Activated CD4-positive, alpha-beta T cell treated with anti-CD3 and anti-CD28 coated beads for 36 hours (primary cell): ENCODE measurements around the gene FGD5. TPM values are rescaled to one million over a fixed set of nuclear protein-coding genes. Genes with fewer than 3 reads are reported as not detected.

Experiments used
- ATAC-seq: fragments of 200-7000 bp; cut with Tn5 transposase; one replicate; pipeline ENCODE4 v1.10.0; 2021; ENCODE audit warnings: mild to moderate bottlenecking, moderate library complexity
- CTCF ChIA-PET: fragments of 350-600 bp; sonication (Branson Sonifier 250); formaldehyde crosslinking; loops from one replicate; lab custom pipeline; 2021; ENCODE audit warnings: antibody characterized with exemption; lab: Charles Lee
- POLR2A ChIA-PET: fragments of 350-600 bp; sonication (Branson Sonifier 250); formaldehyde crosslinking; loops from one replicate; lab custom pipeline; 2021; ENCODE audit warnings: antibody characterized with exemption, inconsistent platforms; lab: Charles Lee
- DNase-seq: peaks from one replicate; pipeline ENCODE4 v3.0.0-alpha.2; 2020
- H3K27ac Mint-ChIP-seq: one replicate; pipeline ENCODE4 v1.8.0; 2021; ENCODE audit warnings: mixed read lengths
- H3K27me3 Mint-ChIP-seq: one replicate; pipeline ENCODE4 v1.8.0; 2021; ENCODE audit warnings: mixed read lengths
- H3K36me3 Mint-ChIP-seq: one replicate; pipeline ENCODE4 v1.8.0; 2021; ENCODE audit warnings: low read depth, mixed read lengths
- H3K4me1 Mint-ChIP-seq: one replicate; pipeline ENCODE4 v1.8.0; 2021; ENCODE audit warnings: mixed read lengths
- H3K4me3 Mint-ChIP-seq: one replicate; pipeline ENCODE4 v1.8.0; 2021; ENCODE audit warnings: mild to moderate bottlenecking, moderate library complexity, mixed read lengths
- H3K9me3 Mint-ChIP-seq: one replicate; pipeline ENCODE4 v1.8.0; 2021; ENCODE audit warnings: low read depth, mixed read lengths
- intact Hi-C, 2 experiments: fragments of 100-400 bp; cut with DNase I in 1 of 2; cut with micrococcal nuclease in 1 of 2; formaldehyde crosslinking; loops; one replicate each; pipeline versions ENCODE4 v1.14.2 to v1.15.1; 2022 to 2024; cut with DNase I, micrococcal nuclease
- total RNA-seq, 2 experiments: library from RNA; stranded (reverse); gene quantifications; one replicate each; pipeline ENCODE4 v1.2.3, GENCODE V29; 2021

The FGD5 gene
- total RNA-seq, 2 experiments from 2014 or later = 0.09 TPM; not detected in 1

DNA sequence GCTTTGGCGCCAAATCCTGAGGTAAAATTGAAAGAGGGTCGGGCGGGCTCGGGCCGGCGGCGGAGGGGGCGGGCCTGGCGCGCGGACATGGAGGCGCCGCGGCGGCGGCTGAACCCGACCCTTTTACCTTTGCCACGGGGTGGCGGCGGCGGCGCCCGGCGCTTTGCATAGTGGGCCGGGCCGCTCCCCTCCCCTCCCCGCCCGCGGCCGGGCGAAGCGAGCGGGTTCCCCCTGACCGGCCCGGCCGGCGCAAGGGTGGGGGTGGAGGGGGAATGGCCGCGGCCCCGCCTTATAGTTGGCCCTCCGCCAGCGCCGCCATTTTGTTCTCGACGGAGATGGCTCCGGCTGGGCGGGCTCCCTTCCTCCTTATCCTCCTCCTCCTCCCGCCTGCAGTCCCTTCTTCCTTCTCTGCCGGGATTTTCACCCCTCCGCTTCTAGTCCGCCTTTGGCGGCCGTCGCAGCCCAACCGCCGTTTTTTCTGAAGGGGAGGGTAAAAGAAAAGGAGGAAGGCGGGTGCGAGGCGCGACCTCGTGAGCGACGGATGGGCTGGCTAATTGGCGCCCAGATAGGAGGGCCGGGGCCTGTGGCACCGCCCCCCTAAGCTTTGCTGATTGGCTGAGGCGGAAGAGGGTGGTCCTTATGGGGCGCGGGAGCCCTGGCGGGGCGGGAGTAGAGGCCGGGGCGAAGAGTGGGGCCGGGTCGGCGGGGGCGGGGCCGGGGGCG lies 129.3 kb downstream of the FGD5 start:
- intact Hi-C loops = loop anchor here (1.0 to 5.0 kb wide), 15 partner anchors 11 to 1319 kb away; partner anchors contain the start of genes CCDC174 (in 2 of the 2), LSM3 (in 2 of the 2), MRPS25 (in 2 of the 2) and RBSN (in 2 of the 2)
- peaks cover 48% of the 10 kb centered on the region for H3K4me1 Mint-ChIP-seq
- peak overlapping the region; percentile 91 for H3K4me3 Mint-ChIP-seq
- ChIA-PET CTCF (no interaction called here), POLR2A (interaction anchor here (0.5 to 1.0 kb wide), 4 partner anchors 9 to 296 kb away, joined by 3 to 4 read pairs (median 3); partner anchors contain the start of gene CCDC174)
- H3K27me3 Mint-ChIP-seq = no peaks in the 10 kb centered on the region
- peaks cover 39% of the 10 kb centered on the region for H3K36me3 Mint-ChIP-seq
- H3K9me3 Mint-ChIP-seq = no peaks in the 10 kb centered on the region
- ATAC-seq (peak; percentile 97), DNase-seq (peak; percentile 97)
- H3K27ac Mint-ChIP-seq = peak overlapping the region; percentile 98

DNA sequence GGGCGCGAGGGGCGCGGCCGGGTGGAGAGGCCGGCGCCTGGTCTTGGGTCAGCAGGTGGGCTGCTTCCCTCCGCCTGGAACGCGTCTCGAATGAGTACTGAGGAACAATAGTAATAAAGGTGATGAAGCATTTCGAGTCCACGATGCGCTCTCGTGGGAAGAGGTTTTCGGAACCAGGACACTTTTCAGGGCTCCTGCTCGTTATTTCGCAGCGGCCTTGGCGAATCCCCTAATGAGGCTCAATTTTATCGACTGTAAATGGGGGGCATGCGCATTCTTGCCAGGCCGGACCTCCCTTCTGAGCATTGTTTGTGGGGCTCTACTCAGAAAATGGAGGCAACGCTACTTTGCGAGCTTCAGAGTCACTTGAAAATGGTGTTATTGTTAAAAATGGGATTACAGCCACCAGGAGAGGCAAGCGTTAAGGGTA lies 129.9 kb downstream of the FGD5 start:
- H3K27ac Mint-ChIP-seq = peak overlapping the region; percentile 98
- intact Hi-C loops = loop anchor here (1.0 to 5.0 kb wide), 12 partner anchors 11 to 1319 kb away; partner anchors contain the start of genes LSM3 (in 2 of the 2), XPC (in 2 of the 2), BTD (in 1 of the 2) and CAPN7 (in 1 of the 2)
- DNase-seq (no peak), ATAC-seq (no peak)
- H3K36me3 Mint-ChIP-seq = peaks cover 37% of the 10 kb centered on the region
- H3K27me3 Mint-ChIP-seq = no peaks in the 10 kb centered on the region
- H3K4me1 Mint-ChIP-seq = peaks cover 43% of the 10 kb centered on the region
- H3K4me3 Mint-ChIP-seq = peak overlapping the region; percentile 91
- ChIA-PET POLR2A (interaction anchor here (0.5 to 1.0 kb wide), 3 partner anchors 9 to 297 kb away, joined by 3 to 4 read pairs (median 3); partner anchors contain the start of gene CCDC174), CTCF (no interaction called here)
- no peaks in the 10 kb centered on the region for H3K9me3 Mint-ChIP-seq

DNA sequence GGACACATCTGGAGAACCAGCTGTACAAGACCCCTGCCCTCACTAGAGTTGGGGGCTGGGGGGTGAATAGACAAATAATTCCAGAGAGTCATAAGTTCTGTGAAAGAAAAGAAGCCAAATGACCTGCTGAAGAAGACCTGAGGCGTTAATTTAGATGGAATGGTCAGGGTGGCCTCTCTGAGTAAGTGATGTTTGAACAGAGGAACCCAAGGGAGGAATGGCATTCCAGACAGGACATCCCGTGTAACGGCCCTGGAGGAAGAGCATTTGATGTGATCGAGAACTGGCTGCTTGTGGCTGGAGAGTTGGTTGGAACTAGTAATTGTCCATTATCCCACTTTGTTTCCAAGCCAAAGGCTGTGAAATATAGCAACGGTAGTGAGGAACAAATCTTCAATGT lies 130.4 kb downstream of the FGD5 start:
- ATAC-seq = no peak
- no peaks in the 10 kb centered on the region for H3K9me3 Mint-ChIP-seq
- peaks cover 34% of the 10 kb centered on the region for H3K36me3 Mint-ChIP-seq
- no peak for DNase-seq
- POLR2A ChIA-PET = no interaction called here
- peak overlapping the region; percentile 91 for H3K4me3 Mint-ChIP-seq
- no peaks in the 10 kb centered on the region for H3K27me3 Mint-ChIP-seq
- intact Hi-C loops = loop anchor here (2.0 to 5.0 kb wide), 4 partner anchors 116 to 1318 kb away; partner anchors contain the start of genes EAF1 (in 1 of the 2), LSM3 (in 1 of the 2), METTL6 (in 1 of the 2) and MRPS25 (in 1 of the 2)
- H3K4me1 Mint-ChIP-seq = peaks cover 38% of the 10 kb centered on the region
- CTCF ChIA-PET = no interaction called here
- peak overlapping the region; percentile 98 for H3K27ac Mint-ChIP-seq

DNA sequence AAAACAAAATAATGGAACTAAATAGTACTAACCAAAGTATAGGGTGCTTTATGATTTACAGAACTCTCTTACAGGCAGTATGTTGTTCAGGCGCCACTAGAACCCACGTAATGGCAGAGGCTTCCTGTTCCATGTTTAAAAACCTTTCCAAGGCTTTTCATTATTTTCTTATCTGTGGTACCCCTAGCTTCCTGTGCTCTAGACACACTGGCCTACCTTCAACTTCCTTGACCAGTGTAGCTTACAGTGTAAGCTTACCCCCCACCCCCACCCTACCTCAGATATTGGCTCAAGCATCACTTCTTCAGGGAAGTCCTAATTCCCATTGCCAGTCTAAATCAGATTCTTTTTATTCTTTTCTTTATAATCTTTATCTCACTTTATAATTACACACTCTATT lies 131.5 kb downstream of the FGD5 start:
- H3K36me3 Mint-ChIP-seq = peaks cover 25% of the 10 kb centered on the region
- H3K4me1 Mint-ChIP-seq = peaks cover 45% of the 10 kb centered on the region
- H3K27me3 Mint-ChIP-seq = no peaks in the 10 kb centered on the region
- intact Hi-C loops = no loop called here
- CTCF ChIA-PET = interaction anchor here (0.6 to 0.9 kb wide), 2 partner anchors 12 to 16 kb away, joined by 3 read pairs; no protein-coding TSS in a partner anchor
- H3K4me3 Mint-ChIP-seq = no peak overlapping the region
- ATAC-seq = no peak
- POLR2A ChIA-PET = no interaction called here
- DNase-seq = no peak
- H3K9me3 Mint-ChIP-seq = no peaks in the 10 kb centered on the region
- H3K27ac Mint-ChIP-seq = no peak overlapping the region

DNA sequence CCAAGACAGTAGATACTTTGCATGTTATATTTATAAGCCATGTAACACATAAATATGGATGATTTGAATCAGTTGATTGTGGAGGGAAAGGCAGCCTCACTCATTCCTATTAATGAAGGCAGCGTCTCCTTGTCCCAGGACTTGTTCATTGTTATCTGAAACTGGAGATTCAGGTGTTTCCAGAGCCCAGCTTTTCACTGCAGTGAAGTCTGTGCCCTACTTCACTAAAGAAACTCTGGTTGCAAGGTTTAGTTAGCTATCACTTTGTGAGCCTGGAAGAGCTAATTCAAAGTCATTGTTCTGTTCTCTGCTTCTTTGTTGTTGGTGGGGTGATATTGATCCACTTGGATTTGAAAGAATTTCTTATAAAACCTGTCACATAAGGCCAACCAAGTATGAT lies 138.4 kb downstream of the FGD5 start:
- Mint-ChIP-seq H3K9me3 (no peaks in the 10 kb centered on the region), H3K27me3 (no peaks in the 10 kb centered on the region), H3K36me3 (peaks cover 7% of the 10 kb centered on the region), H3K4me3 (no peak overlapping the region), H3K27ac (no peak overlapping the region), H3K4me1 (peaks cover 61% of the 10 kb centered on the region)
- ChIA-PET CTCF (interaction anchor here (0.7 to 0.9 kb wide), 3 partner anchors 9 to 36 kb away, joined by 4 read pairs; no protein-coding TSS in a partner anchor), POLR2A (interaction anchor here (1.0 kb wide), 2 partner anchors 9 to 10 kb away, joined by 3 to 4 read pairs; no protein-coding TSS in a partner anchor)
- DNase-seq (no peak), ATAC-seq (no peak)
- intact Hi-C loops = no loop called here

DNA sequence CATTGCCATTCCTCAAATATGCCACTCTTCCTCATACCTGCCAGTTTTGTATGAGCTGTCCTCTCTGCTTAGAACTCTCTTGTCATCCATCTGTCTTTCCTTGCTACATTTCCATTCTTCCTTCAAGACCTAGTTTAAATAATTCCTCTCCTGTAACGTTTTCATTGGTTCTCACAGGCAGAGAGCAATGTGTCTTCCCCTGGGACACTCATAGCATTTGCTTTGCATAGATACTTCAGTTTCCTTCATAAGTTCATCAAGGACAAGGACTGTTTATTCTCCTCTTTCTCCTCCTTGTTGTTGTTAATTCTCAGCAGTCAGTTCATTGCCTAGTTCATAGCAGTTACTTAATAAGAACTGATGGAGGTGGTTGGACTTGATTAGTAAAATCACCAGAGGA lies 139.2 kb downstream of the FGD5 start:
- DNase-seq (no peak), ATAC-seq (no peak)
- peak overlapping the region; percentile 6 for H3K27ac Mint-ChIP-seq
- no peak overlapping the region for H3K4me3 Mint-ChIP-seq
- H3K36me3 Mint-ChIP-seq = peaks cover 13% of the 10 kb centered on the region
- intact Hi-C loops = no loop called here
- H3K4me1 Mint-ChIP-seq = peaks cover 58% of the 10 kb centered on the region
- ChIA-PET CTCF (interaction anchor here (0.6 kb wide), 1 partner anchor 249 kb away, joined by 4 read pairs; no protein-coding TSS in a partner anchor), POLR2A (no interaction called here)
- no peaks in the 10 kb centered on the region for H3K9me3 Mint-ChIP-seq
- no peaks in the 10 kb centered on the region for H3K27me3 Mint-ChIP-seq

DNA sequence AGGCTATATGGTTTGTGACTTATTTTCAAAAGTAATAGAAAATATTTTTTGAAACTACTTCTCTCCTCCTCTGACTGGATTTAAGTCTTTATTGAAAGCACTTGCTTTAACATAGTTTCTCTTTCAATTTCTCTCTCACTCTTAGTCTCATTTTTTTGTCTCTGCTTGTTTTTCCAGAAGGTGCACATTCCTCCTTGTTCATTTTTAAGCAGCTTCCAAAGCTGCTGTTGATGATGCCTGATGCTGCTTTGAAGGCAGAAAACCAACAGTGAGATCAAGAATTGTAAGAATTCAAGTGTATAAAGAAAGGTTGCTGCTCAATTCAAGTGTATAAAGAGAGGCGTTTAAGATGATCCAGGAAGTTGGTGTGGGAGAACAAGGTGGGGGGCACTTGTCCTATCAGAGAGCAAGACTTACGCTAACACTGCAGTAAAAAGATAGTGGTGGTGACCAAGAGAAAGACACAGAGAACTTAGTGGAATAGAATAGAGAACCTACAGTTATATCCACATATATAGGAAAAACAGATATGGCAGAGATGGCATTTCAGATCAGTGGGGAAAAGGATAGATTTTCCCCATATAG lies 140.7 kb downstream of the FGD5 start:
- no peaks in the 10 kb centered on the region for H3K9me3 Mint-ChIP-seq
- ChIA-PET POLR2A (interaction anchor here (1.2 kb wide), 1 partner anchor 11 kb away, joined by 3 read pairs; no protein-coding TSS in a partner anchor), CTCF (interaction anchor here (0.6 kb wide), 1 partner anchor 178 kb away, joined by 3 read pairs; no protein-coding TSS in a partner anchor)
- H3K27me3 Mint-ChIP-seq = no peaks in the 10 kb centered on the region
- H3K4me3 Mint-ChIP-seq = peak overlapping the region; percentile 61
- peaks cover 12% of the 10 kb centered on the region for H3K36me3 Mint-ChIP-seq
- ATAC-seq (peak; percentile 75), DNase-seq (no peak)
- H3K4me1 Mint-ChIP-seq = peaks cover 56% of the 10 kb centered on the region
- peak overlapping the region; percentile 93 for H3K27ac Mint-ChIP-seq
- intact Hi-C loops = loop anchor here in 1 of 2 experiments (1.0 kb wide), 1 partner anchor 11 kb away; no protein-coding TSS in a partner anchor

DNA sequence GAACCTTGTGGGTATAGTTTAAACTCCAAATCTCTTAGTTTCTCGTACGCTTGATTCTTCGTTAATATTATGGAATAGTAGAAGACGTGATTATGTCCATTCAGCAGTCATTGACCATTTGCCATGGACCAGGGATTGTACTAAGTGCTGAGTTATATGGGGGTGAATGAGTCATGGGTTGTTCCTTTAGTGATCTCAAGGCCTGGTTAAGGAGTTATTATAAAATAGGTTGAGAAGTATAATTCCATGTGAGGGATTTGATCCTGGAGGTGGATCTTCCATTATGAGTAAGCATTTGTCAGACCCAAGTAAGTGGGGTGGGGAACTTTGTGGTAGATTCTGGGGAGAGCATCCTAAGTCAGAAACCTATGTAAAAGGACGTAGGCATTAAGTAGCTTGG lies 144.0 kb downstream of the FGD5 start:
- no peak for ATAC-seq
- POLR2A ChIA-PET = no interaction called here
- H3K36me3 Mint-ChIP-seq = peaks cover 33% of the 10 kb centered on the region
- intact Hi-C loops = no loop called here
- no peak for DNase-seq
- H3K9me3 Mint-ChIP-seq = peaks cover 2% of the 10 kb centered on the region
- no peaks in the 10 kb centered on the region for H3K27me3 Mint-ChIP-seq
- H3K4me3 Mint-ChIP-seq = no peak overlapping the region
- H3K27ac Mint-ChIP-seq = no peak overlapping the region
- peaks cover 27% of the 10 kb centered on the region for H3K4me1 Mint-ChIP-seq
- CTCF ChIA-PET = interaction anchor here (1.2 to 1.4 kb wide), 3 partner anchors 11 to 26 kb away, joined by 3 read pairs; no protein-coding TSS in a partner anchor

DNA sequence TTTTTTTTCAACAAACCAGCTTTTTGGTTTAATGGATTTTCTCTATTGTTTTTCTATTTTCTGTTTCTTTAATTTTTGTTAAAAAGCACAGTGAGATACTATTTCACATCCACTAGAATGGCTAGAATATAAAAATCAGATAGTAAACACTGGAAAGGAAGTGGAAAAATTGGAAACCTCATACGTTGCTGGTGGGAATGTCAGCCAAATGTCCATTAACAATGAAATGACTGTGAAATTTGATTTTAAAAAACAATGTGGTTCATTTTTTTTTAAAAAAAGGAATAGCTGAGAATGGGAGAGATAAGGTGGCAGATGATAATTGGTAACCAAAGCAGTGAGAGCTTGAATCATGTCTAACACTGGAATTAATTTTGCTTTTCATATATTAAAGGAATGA lies 148.5 kb downstream of the FGD5 start:
- intact Hi-C loops = no loop called here
- H3K4me1 Mint-ChIP-seq = peaks cover 3% of the 10 kb centered on the region
- H3K27ac Mint-ChIP-seq = no peak overlapping the region
- no peak overlapping the region for H3K4me3 Mint-ChIP-seq
- DNase-seq (no peak), ATAC-seq (no peak)
- H3K27me3 Mint-ChIP-seq = no peaks in the 10 kb centered on the region
- peaks cover 37% of the 10 kb centered on the region for H3K36me3 Mint-ChIP-seq
- ChIA-PET CTCF (interaction anchor here (0.9 to 1.6 kb wide), 5 partner anchors 10 to 43 kb away, joined by 3 to 5 read pairs (median 3); no protein-coding TSS in a partner anchor), POLR2A (no interaction called here)
- peaks cover 2% of the 10 kb centered on the region for H3K9me3 Mint-ChIP-seq

DNA sequence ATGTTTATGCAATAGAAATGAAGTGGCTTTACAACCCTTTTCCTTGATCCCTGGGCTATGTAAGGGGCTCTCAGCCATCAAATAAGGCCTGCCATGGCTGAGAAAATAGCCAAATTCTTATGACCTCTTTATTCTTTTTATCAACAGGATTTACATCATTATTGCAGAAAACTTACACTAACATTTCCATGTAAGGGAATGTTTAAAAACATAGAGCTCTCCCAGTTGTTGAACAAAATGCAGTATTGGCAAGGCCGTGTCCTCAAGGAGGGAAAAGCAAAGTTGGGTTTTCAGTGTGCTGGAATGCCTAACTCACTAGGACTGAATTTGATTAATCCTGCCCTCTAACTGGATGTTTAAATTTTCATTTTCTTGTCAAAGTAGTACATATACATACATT lies 150.9 kb downstream of the FGD5 start:
- no peak for DNase-seq
- Mint-ChIP-seq H3K27ac (no peak overlapping the region), H3K27me3 (no peaks in the 10 kb centered on the region), H3K36me3 (peaks cover 50% of the 10 kb centered on the region), H3K4me3 (no peak overlapping the region), H3K9me3 (peaks cover 2% of the 10 kb centered on the region), H3K4me1 (peaks cover 3% of the 10 kb centered on the region)
- ChIA-PET POLR2A (no interaction called here), CTCF (no interaction called here)
- no peak for ATAC-seq
- intact Hi-C loops = no loop called here

DNA sequence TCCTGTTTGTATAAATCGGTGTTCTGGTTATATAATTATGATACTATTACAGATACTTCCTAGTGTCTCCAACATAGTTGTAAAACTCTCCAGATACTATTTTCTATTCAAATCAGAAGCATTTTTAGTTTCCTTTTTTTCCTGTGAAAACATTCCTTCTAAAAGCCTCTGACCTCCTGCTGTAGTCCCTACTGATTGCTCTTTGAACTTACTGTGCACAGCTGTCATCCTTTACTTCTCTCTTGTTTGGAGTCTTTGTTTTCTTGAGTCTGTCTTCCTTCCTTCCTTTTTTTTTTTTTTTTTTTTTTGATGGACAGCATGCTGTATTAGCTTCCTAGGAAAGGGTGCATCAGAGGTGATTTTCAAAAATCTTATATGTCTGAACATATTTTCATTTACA lies 157.6 kb downstream of the FGD5 start:
- CTCF ChIA-PET = no interaction called here
- POLR2A ChIA-PET = no interaction called here
- no peaks in the 10 kb centered on the region for H3K27me3 Mint-ChIP-seq
- intact Hi-C loops = no loop called here
- no peaks in the 10 kb centered on the region for H3K9me3 Mint-ChIP-seq
- no peak for DNase-seq
- H3K36me3 Mint-ChIP-seq = peaks cover 44% of the 10 kb centered on the region
- peaks cover 26% of the 10 kb centered on the region for H3K4me1 Mint-ChIP-seq
- no peak overlapping the region for H3K27ac Mint-ChIP-seq
- no peak overlapping the region for H3K4me3 Mint-ChIP-seq
- no peak for ATAC-seq
